Gastroesophageal sphincter (tissue), 4 donors: ENCODE measurements around the gene TMEM273. TPM values are rescaled to one million over a fixed set of nuclear protein-coding genes. Genes with fewer than 3 reads are reported as not detected.

Experiments
- ATAC-seq: fragments of 150-250 bp; one replicate; pipeline ENCODE4 v1.9.1; 2016; ENCODE audit warnings: mild to moderate bottlenecking, moderate library complexity
- H3K27ac ChIP-seq, 4 donors: fragments of 200-600 bp; sonication (generic) in 3 of 4; 1 replicate in 3 of 4; 2 replicates in 1 of 4; pipeline ENCODE4 v1.5.1; 2016 to 2019
- H3K27me3 ChIP-seq: fragments of 200-600 bp; sonication (generic); one replicate; pipeline ENCODE4 v1.5.1; 2019
- H3K36me3 ChIP-seq, 2 donors: fragments of 200-600 bp; sonication (generic); one replicate each; pipeline ENCODE4 v1.5.1; 2019; ENCODE audit warnings: control low read depth in 1 of 2
- H3K4me1 ChIP-seq, 3 donors: fragments of 200-600 bp; sonication (generic); 1 replicate in 2 of 3; 2 replicates in 1 of 3; pipeline ENCODE4 v1.5.1; 2016 to 2019; ENCODE audit warnings: control low read depth in 2 of 3
- H3K4me3 ChIP-seq, 2 donors: fragments of 200-600 bp; sonication (generic); one replicate each; pipeline ENCODE4 v1.5.1; 2019; ENCODE audit warnings: mild to moderate bottlenecking in 1 of 2, moderate library complexity in 1 of 2
- H3K9me3 ChIP-seq, 3 donors: fragments of 200-600 bp; sonication (generic); one replicate each; pipeline ENCODE4 v1.5.1; 2017 to 2019; ENCODE audit warnings: control low read depth in 2 of 3
- EP300 ChIP-seq: sonication (generic); formaldehyde crosslinking; IDR thresholded peaks from one replicate; pipeline ENCODE4 v1.6.1; 2017; ENCODE audit warnings: antibody characterized with exemption, mild to moderate bottlenecking
- POLR2A ChIP-seq, 2 donors: fragments of 450-650 bp; IDR thresholded peaks; one replicate each; pipeline ENCODE4 v1.6.1; 2017; ENCODE audit warnings: antibody characterized with exemption in 2 of 2, mild to moderate bottlenecking in 2 of 2, moderate library complexity in 1 of 2
- POLR2AphosphoS5 ChIP-seq: sonication (generic); formaldehyde crosslinking; IDR thresholded peaks from one replicate; pipeline ENCODE4 v1.6.1; 2017; ENCODE audit warnings: antibody characterized with exemption
- WGBS, 2 donors: methylation state at CpG; one replicate each; pipeline ENCODE4 v1.1.5; 2018; ENCODE audit warnings: low coverage in 1 of 2; 5-methylcytosine and 5-hydroxymethylcytosine counted together
- total RNA-seq, 4 donors: library from RNA; depleted of rRNA; stranded (reverse); fragments of >200 nt; gene quantifications; one replicate each; pipeline ENCODE4 v1.1.0, GENCODE V29; 2016
- TF ChIP-seq, protein P1 (sequence below), 4 experiments: fragments of 200-600 bp in 2 of 4; fragments of 450-650 bp in 2 of 4; sonication (generic) in 1 of 4; IDR thresholded peaks; one replicate each; pipeline ENCODE4 v1.5.1; 2017 to 2019; ENCODE audit warnings: antibody characterized with exemption in 4 of 4, mild to moderate bottlenecking in 2 of 4, moderate library complexity in 2 of 4

The TMEM273 gene
- total RNA-seq, 4 donors from 2014 or later: 12.4 to 65.8 (median 21.7) TPM

DNA sequence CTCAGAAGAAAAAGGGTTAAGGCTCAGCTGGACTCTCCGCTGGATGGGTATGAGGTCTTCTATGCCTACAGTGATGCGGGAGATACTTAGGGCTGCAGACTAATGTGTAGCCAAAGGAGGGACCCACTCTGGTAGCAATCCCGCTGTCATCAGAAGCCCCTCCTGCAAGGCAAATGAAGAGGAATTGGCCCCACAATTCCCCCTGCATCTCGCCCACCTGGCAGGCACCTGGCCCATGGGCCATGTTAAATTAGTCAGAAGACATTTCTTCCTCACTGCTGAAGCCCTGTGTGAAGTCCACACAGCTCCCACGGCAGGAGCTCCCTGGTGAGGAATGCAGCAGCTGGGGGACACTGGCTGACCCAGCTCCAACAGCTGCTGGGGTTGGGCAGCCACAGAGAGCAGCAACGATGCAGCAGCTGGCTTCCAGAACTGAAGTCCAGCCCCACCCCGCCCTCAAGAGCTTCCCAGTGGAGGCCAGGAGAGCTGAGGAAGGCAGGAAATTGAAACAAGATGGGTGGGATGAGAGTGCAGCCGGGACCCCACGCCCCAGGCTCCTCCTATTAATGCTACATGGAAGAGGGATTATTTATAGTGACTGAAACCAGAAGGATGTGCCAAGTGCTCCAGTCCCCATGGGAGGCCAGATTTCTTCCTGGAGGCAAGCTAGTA is 78.4 kb downstream of the TMEM273 start:
- 48 to 72% methylated on average over 4 of the region's 9 CpGs for WGBS, 2 donors
- no peaks in the 10 kb centered on the region for H3K27me3 ChIP-seq
- H3K36me3 ChIP-seq: peaks cover 0 to 7% of the 10 kb centered on the region in 2 donors
- no peaks in the 10 kb centered on the region for H3K9me3 ChIP-seq
- no peak overlapping the region for H3K27ac ChIP-seq
- no peak overlapping the region for H3K4me3 ChIP-seq
- no peak for TF ChIP-seq POLR2AphosphoS5
- TF ChIP-seq EP300: no peak
- no peak for TF ChIP-seq POLR2A (IDR thresholded peaks at IDR 0.05)
- TF ChIP-seq, protein P1, sequence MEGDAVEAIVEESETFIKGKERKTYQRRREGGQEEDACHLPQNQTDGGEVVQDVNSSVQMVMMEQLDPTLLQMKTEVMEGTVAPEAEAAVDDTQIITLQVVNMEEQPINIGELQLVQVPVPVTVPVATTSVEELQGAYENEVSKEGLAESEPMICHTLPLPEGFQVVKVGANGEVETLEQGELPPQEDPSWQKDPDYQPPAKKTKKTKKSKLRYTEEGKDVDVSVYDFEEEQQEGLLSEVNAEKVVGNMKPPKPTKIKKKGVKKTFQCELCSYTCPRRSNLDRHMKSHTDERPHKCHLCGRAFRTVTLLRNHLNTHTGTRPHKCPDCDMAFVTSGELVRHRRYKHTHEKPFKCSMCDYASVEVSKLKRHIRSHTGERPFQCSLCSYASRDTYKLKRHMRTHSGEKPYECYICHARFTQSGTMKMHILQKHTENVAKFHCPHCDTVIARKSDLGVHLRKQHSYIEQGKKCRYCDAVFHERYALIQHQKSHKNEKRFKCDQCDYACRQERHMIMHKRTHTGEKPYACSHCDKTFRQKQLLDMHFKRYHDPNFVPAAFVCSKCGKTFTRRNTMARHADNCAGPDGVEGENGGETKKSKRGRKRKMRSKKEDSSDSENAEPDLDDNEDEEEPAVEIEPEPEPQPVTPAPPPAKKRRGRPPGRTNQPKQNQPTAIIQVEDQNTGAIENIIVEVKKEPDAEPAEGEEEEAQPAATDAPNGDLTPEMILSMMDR (IDR thresholded peaks at IDR 0.05): no peak
- peak; percentile 75 for ATAC-seq
- peaks cover 3 to 98% (median 32%) of the 10 kb centered on the region in 3 donors for H3K4me1 ChIP-seq

DNA sequence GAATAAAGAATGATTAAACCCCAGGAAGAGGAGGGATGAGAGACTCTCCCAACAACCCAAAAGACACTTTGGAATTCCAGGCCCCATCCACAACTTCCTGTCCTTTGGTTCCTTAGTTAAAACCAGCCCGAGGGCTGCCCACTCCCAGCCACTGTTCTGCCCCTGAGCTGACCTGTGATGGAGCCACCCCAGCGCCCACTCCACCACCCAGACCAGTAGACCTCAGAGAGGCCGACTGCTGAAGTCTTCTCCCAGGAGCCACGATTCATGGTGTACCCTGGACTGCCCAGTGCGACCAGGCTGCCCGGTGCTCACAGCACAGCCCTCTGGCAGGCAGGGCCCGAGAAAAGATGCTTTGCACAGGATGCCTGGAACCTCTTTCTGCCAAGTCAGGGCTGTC is 79.5 kb downstream of the TMEM273 start:
- Histone ChIP-seq H3K4me1 (peaks cover 3 to 95% (median 29%) of the 10 kb centered on the region in 3 donors), H3K4me3 (no peak overlapping the region), H3K36me3 (peaks cover 0 to 14% of the 10 kb centered on the region in 2 donors), H3K27me3 (no peaks in the 10 kb centered on the region), H3K9me3 (no peaks in the 10 kb centered on the region), H3K27ac (peak overlapping the region in 1 of 4 donors; percentile 3)
- 100% methylated on average over 1 of the region's 7 CpGs; no CpG with 5 or more reads in 1 of the 2 donors for WGBS, 2 donors
- no peak for ATAC-seq
- TF ChIP-seq, protein P1 (IDR thresholded peaks at IDR 0.05): no peak
- TF ChIP-seq POLR2A (IDR thresholded peaks at IDR 0.05) (no peak), POLR2AphosphoS5 (no peak), EP300 (no peak)

DNA sequence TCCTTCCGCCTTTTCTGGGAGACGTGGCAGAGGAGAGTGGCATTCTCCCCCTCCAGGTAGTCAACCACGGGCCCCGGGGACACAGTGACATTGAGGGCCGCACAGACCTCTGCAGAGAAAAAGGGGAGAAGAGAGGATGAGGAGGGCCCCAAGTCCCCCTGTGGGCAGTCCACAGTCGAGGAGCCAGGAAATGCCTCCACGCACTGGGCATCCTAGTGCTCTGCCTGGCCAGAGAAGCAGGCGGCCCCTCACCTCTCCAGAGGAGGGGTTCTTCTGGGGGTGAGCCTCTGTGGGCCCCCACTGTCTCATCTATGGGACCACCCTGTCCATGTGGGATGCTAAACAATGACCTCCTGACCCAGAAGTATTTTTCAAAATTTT is 80.3 kb downstream of the TMEM273 start:
- peaks cover 3 to 87% (median 29%) of the 10 kb centered on the region in 3 donors for H3K4me1 ChIP-seq
- H3K36me3 ChIP-seq: peaks cover 0 to 17% of the 10 kb centered on the region in 2 donors
- no peaks in the 10 kb centered on the region for H3K9me3 ChIP-seq
- TF ChIP-seq POLR2AphosphoS5: no peak
- no peak for TF ChIP-seq EP300
- TF ChIP-seq POLR2A (IDR thresholded peaks at IDR 0.05): no peak
- TF ChIP-seq, protein P1 (IDR thresholded peaks at IDR 0.05): no peak
- WGBS, 2 donors: no CpG with 5 or more reads among the region's 8 CpGs
- H3K27me3 ChIP-seq: no peaks in the 10 kb centered on the region
- no peak overlapping the region for H3K4me3 ChIP-seq
- no peak for ATAC-seq
- no peak overlapping the region for H3K27ac ChIP-seq

DNA sequence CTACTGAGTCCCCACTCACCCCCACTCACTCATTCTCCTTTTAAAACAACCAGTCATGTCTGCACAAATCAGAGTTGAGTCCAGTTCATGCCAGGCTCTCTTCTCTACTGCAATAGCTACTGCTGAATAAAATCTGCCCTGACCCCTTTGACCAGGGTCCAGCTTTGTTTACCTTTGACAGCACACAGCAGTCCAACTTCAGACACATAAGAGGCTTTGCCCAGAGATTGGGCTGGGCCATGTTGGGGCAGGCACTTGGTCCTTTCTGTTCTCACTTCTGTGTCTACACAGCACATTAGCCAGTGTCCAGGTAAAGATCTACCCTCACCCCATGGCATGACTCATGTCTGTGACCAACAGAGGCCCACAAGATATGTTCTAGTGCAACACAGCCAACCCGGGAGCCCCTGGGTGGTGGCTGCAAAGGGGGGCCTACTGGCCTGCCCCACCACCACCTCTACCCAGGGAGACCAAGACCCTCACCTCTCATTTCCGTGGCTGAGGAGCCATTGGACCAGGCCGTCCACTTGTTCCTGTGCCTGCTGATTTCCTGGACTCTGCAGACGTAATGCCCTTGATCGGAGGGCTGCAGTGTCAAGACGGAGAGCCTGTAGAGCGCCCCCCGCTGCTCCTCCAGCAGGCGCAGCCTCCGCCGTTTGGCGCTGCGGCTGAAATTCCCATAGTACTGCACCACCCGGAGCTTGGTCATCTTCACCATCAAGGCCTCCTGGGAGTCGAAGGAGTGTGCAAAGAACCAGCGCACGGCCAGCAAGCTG is 80.9 kb downstream of the TMEM273 start:
- H3K36me3 ChIP-seq: peaks cover 0 to 17% of the 10 kb centered on the region in 2 donors
- H3K27ac ChIP-seq: no peak overlapping the region
- H3K9me3 ChIP-seq: no peaks in the 10 kb centered on the region
- TF ChIP-seq POLR2A (IDR thresholded peaks at IDR 0.05): no peak
- no peak for TF ChIP-seq POLR2AphosphoS5
- TF ChIP-seq, protein P1 (IDR thresholded peaks at IDR 0.05): no peak
- no peak for TF ChIP-seq EP300
- H3K4me1 ChIP-seq: peaks cover 3 to 81% (median 29%) of the 10 kb centered on the region in 3 donors
- H3K4me3 ChIP-seq: no peak overlapping the region
- no peaks in the 10 kb centered on the region for H3K27me3 ChIP-seq
- 100% methylated on average over 1 of the region's 17 CpGs; no CpG with 5 or more reads in 1 of the 2 donors for WGBS, 2 donors
- no peak for ATAC-seq
